ENCODE data around the gene TCEA3. TPM values are rescaled to one million over a fixed set of nuclear protein-coding genes. Genes with fewer than 3 reads are reported as not detected.

Gene TCEA3
- polyA plus RNA-seq, 1 donor (not counting 4 experiments of a cell fraction or from before 2014, with no cell fraction given), result 0.38 TPM

GRCh38 chr1:23387494-23387893 lies 37.1 kb downstream of the TCEA3 start:
- FAIRE-seq (no peak), DNase-seq (ENCODE audit: low read depth, low spot score) (no peak)
- Histone ChIP-seq H3K9ac (ENCODE audit: control insufficient read depth, extremely low read depth, insufficient read depth, low read length) (no peak overlapping the region), H3K4me2 (ENCODE audit: control insufficient read depth, extremely low read depth, insufficient read depth, low read depth, low read length) (no peak overlapping the region), H4K20me1 (ENCODE audit: control insufficient read depth, extremely low read depth, insufficient read depth, low read length) (no peaks in the 10 kb centered on the region), H3K27ac (ENCODE audit: control insufficient read depth, insufficient read depth, low read length) (no peak overlapping the region), H3K4me1 (ENCODE audit: control insufficient read depth, extremely low read depth, insufficient read depth, low read length) (peaks cover 22% of the 10 kb centered on the region), H3K9me1 (ENCODE audit: control insufficient read depth, extremely low read depth, insufficient read depth, low read length) (peaks cover 3% of the 10 kb centered on the region), H3K36me3 (ENCODE audit: control insufficient read depth in 2 of 2, extremely low read depth in 1 of 2, insufficient read depth in 2 of 2, low read length in 2 of 2) (no peaks in the 10 kb centered on the region), H3K4me3 (ENCODE audit: control insufficient read depth in 2 of 3, extremely low read depth in 1 of 3, insufficient read depth in 2 of 3, low read depth in 1 of 3, low read length in 3 of 3) (no peak overlapping the region), H2AFZ (ENCODE audit: control insufficient read depth, low read length) (no peak overlapping the region), H3K9me3 (ENCODE audit: control insufficient read depth, low read depth, low read length) (no peaks in the 10 kb centered on the region), H3K79me2 (ENCODE audit: control insufficient read depth, insufficient read depth, low read length) (no peaks in the 10 kb centered on the region), H3K27me3 (ENCODE audit: control insufficient read depth, extremely low read depth, insufficient read depth, low read length) (no peaks in the 10 kb centered on the region)
- dilution Hi-C loops (cut with MboI; ENCODE audit: extremely low pct_ligation_motif_present, low sequenced_read_pairs), result no loop called here
- TF ChIP-seq, protein P1, sequence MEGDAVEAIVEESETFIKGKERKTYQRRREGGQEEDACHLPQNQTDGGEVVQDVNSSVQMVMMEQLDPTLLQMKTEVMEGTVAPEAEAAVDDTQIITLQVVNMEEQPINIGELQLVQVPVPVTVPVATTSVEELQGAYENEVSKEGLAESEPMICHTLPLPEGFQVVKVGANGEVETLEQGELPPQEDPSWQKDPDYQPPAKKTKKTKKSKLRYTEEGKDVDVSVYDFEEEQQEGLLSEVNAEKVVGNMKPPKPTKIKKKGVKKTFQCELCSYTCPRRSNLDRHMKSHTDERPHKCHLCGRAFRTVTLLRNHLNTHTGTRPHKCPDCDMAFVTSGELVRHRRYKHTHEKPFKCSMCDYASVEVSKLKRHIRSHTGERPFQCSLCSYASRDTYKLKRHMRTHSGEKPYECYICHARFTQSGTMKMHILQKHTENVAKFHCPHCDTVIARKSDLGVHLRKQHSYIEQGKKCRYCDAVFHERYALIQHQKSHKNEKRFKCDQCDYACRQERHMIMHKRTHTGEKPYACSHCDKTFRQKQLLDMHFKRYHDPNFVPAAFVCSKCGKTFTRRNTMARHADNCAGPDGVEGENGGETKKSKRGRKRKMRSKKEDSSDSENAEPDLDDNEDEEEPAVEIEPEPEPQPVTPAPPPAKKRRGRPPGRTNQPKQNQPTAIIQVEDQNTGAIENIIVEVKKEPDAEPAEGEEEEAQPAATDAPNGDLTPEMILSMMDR (optimal IDR thresholded peaks at IDR 0.05 in 1 of 3, IDR thresholded peaks at IDR 0.05 in 1 of 3, conservative IDR thresholded peaks at IDR 0.05 in 1 of 3; ENCODE audit: extremely low read depth in 1 of 3, insufficient read depth in 2 of 3, low read length in 3 of 3), result no peak
- TF ChIP-seq EZH2 (IDR thresholded peaks at IDR 0.05; ENCODE audit: low read length), result no peak

DNA sequence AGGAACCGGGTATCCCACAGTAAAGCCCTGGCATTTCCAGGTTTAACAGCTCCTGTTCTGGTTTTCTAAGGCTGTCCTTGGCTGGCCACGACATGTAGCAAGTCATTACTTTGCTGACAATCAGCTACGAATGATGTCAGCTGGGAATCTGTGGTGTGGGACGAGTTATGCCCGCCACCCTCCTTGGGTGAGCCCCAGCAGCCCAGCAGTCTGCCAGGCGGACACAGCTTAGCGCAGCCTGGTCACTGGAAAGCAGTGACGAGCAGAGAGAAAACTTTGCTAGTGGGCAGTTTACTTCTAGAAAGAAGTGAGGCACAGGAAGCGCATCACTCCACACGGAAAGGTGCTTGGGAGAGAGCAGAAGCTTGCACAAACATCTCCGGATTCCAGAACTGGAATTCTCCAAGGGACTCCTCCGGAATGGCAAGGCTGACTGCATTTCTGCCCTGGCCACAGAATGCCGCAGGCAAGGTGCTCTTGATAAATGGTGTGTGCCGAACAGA lies 39.4 kb downstream of the TCEA3 start:
- Histone ChIP-seq H4K20me1 (ENCODE audit: control insufficient read depth, extremely low read depth, insufficient read depth, low read length) (no peaks in the 10 kb centered on the region), H3K36me3 (ENCODE audit: control insufficient read depth in 2 of 2, extremely low read depth in 1 of 2, insufficient read depth in 2 of 2, low read length in 2 of 2) (no peaks in the 10 kb centered on the region), H3K9me1 (ENCODE audit: control insufficient read depth, extremely low read depth, insufficient read depth, low read length) (peaks cover 3% of the 10 kb centered on the region), H3K4me2 (ENCODE audit: control insufficient read depth, extremely low read depth, insufficient read depth, low read depth, low read length) (no peak overlapping the region), H3K4me1 (ENCODE audit: control insufficient read depth, extremely low read depth, insufficient read depth, low read length) (peaks cover 22% of the 10 kb centered on the region), H3K9me3 (ENCODE audit: control insufficient read depth, low read depth, low read length) (no peaks in the 10 kb centered on the region), H3K27ac (ENCODE audit: control insufficient read depth, insufficient read depth, low read length) (no peak overlapping the region), H3K27me3 (ENCODE audit: control insufficient read depth, extremely low read depth, insufficient read depth, low read length) (no peaks in the 10 kb centered on the region), H3K4me3 (ENCODE audit: control insufficient read depth in 2 of 3, extremely low read depth in 1 of 3, insufficient read depth in 2 of 3, low read depth in 1 of 3, low read length in 3 of 3) (no peak overlapping the region), H3K9ac (ENCODE audit: control insufficient read depth, extremely low read depth, insufficient read depth, low read length) (no peak overlapping the region), H2AFZ (ENCODE audit: control insufficient read depth, low read length) (no peak overlapping the region), H3K79me2 (ENCODE audit: control insufficient read depth, insufficient read depth, low read length) (no peaks in the 10 kb centered on the region)
- dilution Hi-C loops (cut with MboI; ENCODE audit: extremely low pct_ligation_motif_present, low sequenced_read_pairs), result no loop called here
- DNase-seq (ENCODE audit: low read depth, low spot score), result no peak
- TF ChIP-seq, protein P1 (optimal IDR thresholded peaks at IDR 0.05 in 1 of 3, IDR thresholded peaks at IDR 0.05 in 1 of 3, conservative IDR thresholded peaks at IDR 0.05 in 1 of 3; ENCODE audit: extremely low read depth in 1 of 3, insufficient read depth in 2 of 3, low read length in 3 of 3), result no peak
- FAIRE-seq, result no peak

Measured in keratinocyte (primary cell).